SK-N-SH (cell line): Measurements from ENCODE around the gene ACSF3. TPM values are rescaled to one million over a fixed set of nuclear protein-coding genes. Genes with fewer than 3 reads are reported as not detected.

Experiments used
- CTCF ChIA-PET: fragments of 300-600, 350-600 bp; formaldehyde crosslinking; extraction: SDS; loops from one replicate; lab custom pipeline; 2021; lab: Yijun Ruan, JAX
- POLR2A ChIA-PET: fragments of 350-600 bp; sonication (Branson Sonifier 250); formaldehyde crosslinking; extraction: SDS; loops from one replicate; lab custom pipeline; 2020; ENCODE audit warnings: antibody characterized with exemption, inconsistent platforms; lab: Yijun Ruan, JAX
- DNase-seq: peaks from one replicate; pipeline ENCODE4 v3.0.0; 2012
- H2AFZ ChIP-seq: fragments of 200-600 bp; sonication (generic); 2 replicates; pipeline ENCODE4 v1.8.1; 2016; ENCODE audit warnings: antibody characterized with exemption, mild to moderate bottlenecking, low read depth
- H3F3A ChIP-seq: fragments of 200-600 bp; sonication (generic); replicated peaks from 2 replicates; pipeline ENCODE3; 2016; ENCODE audit warnings: antibody characterized with exemption, mild to moderate bottlenecking; ENCODE audit not compliant: insufficient read depth
- H3K27ac ChIP-seq, 2 experiments: fragments of 200-500 bp in 1 of 2; fragments of 200-600 bp in 1 of 2; sonication (Bioruptor generic) in 1 of 2; sonication (generic), shearing (Covaris generic) in 1 of 2; 2 replicates each; pipeline versions ENCODE4 v1.5.1 to v1.6.1; 2014 to 2016; ENCODE audit warnings: low read depth in 2 of 2, inconsistent platforms in 1 of 2, low read length in 1 of 2, mild to moderate bottlenecking in 1 of 2, mixed read lengths in 1 of 2
- H3K27me3 ChIP-seq: fragments of 200-600 bp; sonication (generic), shearing (Covaris generic); 2 replicates; pipeline ENCODE4 v1.6.1; 2016; ENCODE audit warnings: mixed run types; ENCODE audit not compliant: insufficient read depth
- H3K36me3 ChIP-seq, 2 experiments: fragments of 200-500 bp in 1 of 2; fragments of 200-600 bp in 1 of 2; sonication (Bioruptor generic) in 1 of 2; sonication (generic) in 1 of 2; replicated peaks in 1 of 2; 2 replicates each; pipeline versions ENCODE3 to v1.5.1; 2014 to 2016; ENCODE audit warnings: low read length in 1 of 2, mild to moderate bottlenecking in 1 of 2; ENCODE audit not compliant: insufficient read depth in 2 of 2, control insufficient read depth in 1 of 2
- H3K4me1 ChIP-seq, 2 experiments: fragments of 200-500 bp in 1 of 2; fragments of 200-600 bp in 1 of 2; sonication (Bioruptor generic) in 1 of 2; sonication (generic), shearing (Covaris generic) in 1 of 2; 2 replicates each; pipeline versions ENCODE4 v1.5.1 to v1.6.1; 2014 to 2016; ENCODE audit warnings: low read depth in 1 of 2, low read length in 1 of 2, mixed run types in 1 of 2; ENCODE audit not compliant: insufficient read depth in 2 of 2, control insufficient read depth in 1 of 2
- H3K4me2 ChIP-seq: fragments of 200-600 bp; sonication (generic), shearing (Covaris generic); 2 replicates; pipeline ENCODE4 v1.6.1; 2017; ENCODE audit warnings: mixed run types
- H3K4me3 ChIP-seq, 2 experiments: fragments of 200-500 bp in 1 of 2; fragments of 200-600 bp in 1 of 2; sonication (Bioruptor generic) in 1 of 2; sonication (generic), shearing (Covaris generic) in 1 of 2; 2 replicates each; pipeline versions ENCODE4 v1.5.1 to v1.8.1; 2014 to 2016; ENCODE audit warnings: low read depth in 2 of 2, inconsistent platforms in 1 of 2, low read length in 1 of 2, mild to moderate bottlenecking in 1 of 2, mixed read lengths in 1 of 2, moderate library complexity in 1 of 2
- H3K79me2 ChIP-seq: fragments of 200-600 bp; sonication (generic); 2 replicates; pipeline ENCODE4 v1.8.1; 2017; ENCODE audit warnings: mild to moderate bottlenecking; ENCODE audit not compliant: insufficient read depth
- H3K9ac ChIP-seq: fragments of 200-600 bp; sonication (generic); 2 replicates; pipeline ENCODE4 v1.6.1; 2017; ENCODE audit warnings: mixed run types
- H3K9me2 ChIP-seq: fragments of 200-600 bp; sonication (generic); 2 replicates; pipeline ENCODE4 v1.6.1; 2017; ENCODE audit warnings: mixed run types
- H3K9me3 ChIP-seq: fragments of 200-600 bp; sonication (generic); 2 replicates; pipeline ENCODE4 v1.6.1; 2017; ENCODE audit warnings: mixed run types, mild to moderate bottlenecking, moderate library complexity
- H4K20me1 ChIP-seq: fragments of 200-600 bp; sonication (generic); 2 replicates; pipeline ENCODE4 v1.6.1; 2017; ENCODE audit warnings: mild to moderate bottlenecking, mixed run types; ENCODE audit not compliant: insufficient read depth
- ELF1 ChIP-seq: IDR thresholded peaks from 2 replicates; pipeline ENCODE4 v1.4.0; 2012
- FOSL2 ChIP-seq: IDR thresholded peaks from 2 replicates; pipeline ENCODE4 v1.4.0; 2012; ENCODE audit warnings: low read depth, mild to moderate bottlenecking, moderate library complexity, borderline replicate concordance
- FOXM1 ChIP-seq: IDR thresholded peaks from 2 replicates; pipeline ENCODE4 v1.4.0; 2012; ENCODE audit warnings: low read depth, mild to moderate bottlenecking
- GABPA ChIP-seq: IDR thresholded peaks from 2 replicates; pipeline ENCODE4 v1.4.0; 2012; ENCODE audit warnings: low read depth, mild to moderate bottlenecking
- JUND ChIP-seq: IDR thresholded peaks from 2 replicates; pipeline ENCODE4 v1.4.0; 2012
- MXI1 ChIP-seq: IDR thresholded peaks from 2 replicates; pipeline ENCODE4 v1.6.1; 2012; ENCODE audit warnings: mild to moderate bottlenecking, low read depth, low read length, improper control_type of control experiment
- NFIC ChIP-seq: IDR thresholded peaks from 2 replicates; pipeline ENCODE4 v1.4.0; 2012; ENCODE audit warnings: borderline replicate concordance
- NRF1 ChIP-seq: IDR thresholded peaks from 2 replicates; pipeline ENCODE4 v1.6.1; 2012; ENCODE audit warnings: low read depth, mild to moderate bottlenecking, low read length
- RCOR1 ChIP-seq: fragments of 150-350 bp; IDR thresholded peaks from 2 replicates; pipeline ENCODE4 v1.6.1; 2017; ENCODE audit warnings: antibody characterized with exemption, low read length
- SMC3 ChIP-seq: IDR thresholded peaks from 2 replicates; pipeline ENCODE4 v1.6.1; 2012; ENCODE audit warnings: low read depth, low read length, improper control_type of control experiment
- TAF1 ChIP-seq: IDR thresholded peaks from 2 replicates; pipeline ENCODE4 v1.6.1; 2012; ENCODE audit warnings: low read depth, mild to moderate bottlenecking, low read length, moderate library complexity, borderline replicate concordance
- USF2 ChIP-seq: fragments of 150-350 bp; IDR thresholded peaks from 2 replicates; pipeline ENCODE4 v1.6.1; 2017; ENCODE audit warnings: antibody characterized with exemption, low read length, low read depth, borderline replicate concordance
- YY1 ChIP-seq: IDR thresholded peaks from 2 replicates; pipeline ENCODE4 v1.4.0; 2012; ENCODE audit warnings: low read depth, mild to moderate bottlenecking
- ZBTB33 ChIP-seq: IDR thresholded peaks from 2 replicates; pipeline ENCODE4 v1.4.0; 2012; ENCODE audit warnings: low read depth, borderline replicate concordance
- WGBS: methylation state at CpG from one replicate; pipeline ENCODE4 v1.1.6; 2017; ENCODE audit warnings: low lambda C conversion rate; 5-methylcytosine and 5-hydroxymethylcytosine counted together
- polyA plus RNA-seq, 3 experiments: library from polyadenylated mRNA; depleted of rRNA; stranded (reverse); fragments of >200 nt; gene quantifications; 2 replicates each; pipeline ENCODE4 v1.2.3, GENCODE V29; 2012

Gene ACSF3
- polyA plus RNA-seq, 1 of the 3 experiments (the other 2 are of a cell fraction): 18.8 TPM

GRCh38 chr16:89155184-89155679 lies 61.6 kb downstream of the ACSF3 start:
- TF ChIP-seq MXI1 (peak; percentile 39; the same call in 1 of the 2 replicates), YY1 (no peak)
- Histone ChIP-seq H3K9me3 (no peaks in the 10 kb centered on the region), H3K27ac (peak overlapping the region in 1 of 2 experiments; percentile 16; a peak in 1 of 4 replicates), H3K79me2 (no peaks in the 10 kb centered on the region), H2AFZ (no peak overlapping the region), H4K20me1 (no peaks in the 10 kb centered on the region), H3K4me3 (no peak overlapping the region), H3K9me2 (no peaks in the 10 kb centered on the region), H3K27me3 (no peaks in the 10 kb centered on the region), H3K4me1 (peaks cover 0 to 54% of the 10 kb centered on the region in 2 experiments; a peak in 1 of 4 replicates), H3K4me2 (no peak overlapping the region), H3F3A (peaks cover 20% of the 10 kb centered on the region), H3K9ac (no peak overlapping the region), H3K36me3 (no peaks in the 10 kb centered on the region)
- CTCF ChIA-PET: interaction anchor here (1.1 to 2.0 kb wide), 6 partner anchors 10 to 213 kb away, joined by 3 to 9 read pairs (median 5); no protein-coding TSS in a partner anchor
- POLR2A ChIA-PET: no interaction called here
- DNase-seq: no peak
- 52% methylated on average over 8 of the region's 19 CpGs for WGBS

GRCh38 chr16:89155851-89156739 lies 62.4 kb downstream of the ACSF3 start:
- no peaks in the 10 kb centered on the region for H4K20me1 ChIP-seq
- ChIA-PET POLR2A (no interaction called here), CTCF (interaction anchor here (0.6 to 2.0 kb wide), 7 partner anchors 9 to 344 kb away, joined by 3 to 9 read pairs (median 5); partner anchors contain the start of gene APRT)
- no peaks in the 10 kb centered on the region for H3K9me2 ChIP-seq
- no peak overlapping the region for H3K4me3 ChIP-seq
- TF ChIP-seq NRF1: no peak
- TF ChIP-seq RCOR1: no peak
- TF ChIP-seq NFIC: no peak
- no peak for TF ChIP-seq JUND
- no peak for TF ChIP-seq FOXM1
- no peak for TF ChIP-seq GABPA
- H3K4me2 ChIP-seq: no peak overlapping the region
- H3K36me3 ChIP-seq: no peaks in the 10 kb centered on the region
- H3K79me2 ChIP-seq: no peaks in the 10 kb centered on the region
- H2AFZ ChIP-seq: no peak overlapping the region
- H3K27ac ChIP-seq: no peak overlapping the region; a peak in 1 of 4 replicates
- DNase-seq: no peak
- WGBS: 76% methylated on average over 14 of the region's 24 CpGs
- no peaks in the 10 kb centered on the region for H3K9me3 ChIP-seq
- peaks cover 20% of the 10 kb centered on the region for H3F3A ChIP-seq
- H3K27me3 ChIP-seq: no peaks in the 10 kb centered on the region
- H3K4me1 ChIP-seq: peaks cover 0 to 47% of the 10 kb centered on the region in 2 experiments; a peak in 1 of 4 replicates
- H3K9ac ChIP-seq: no peak overlapping the region

GRCh38 chr16:89156740-89157645 lies 63.3 kb downstream of the ACSF3 start:
- no peaks in the 10 kb centered on the region for H3K79me2 ChIP-seq
- H3K4me2 ChIP-seq: no peak overlapping the region
- H3K27me3 ChIP-seq: no peaks in the 10 kb centered on the region
- no peaks in the 10 kb centered on the region for H3K9me3 ChIP-seq
- no peaks in the 10 kb centered on the region for H3K36me3 ChIP-seq
- CTCF ChIA-PET: interaction anchor here (1.2 to 1.9 kb wide), 4 partner anchors 10 to 345 kb away, joined by 4 to 9 read pairs (median 5); partner anchors contain the start of gene APRT
- H3K9ac ChIP-seq: no peak overlapping the region
- no peaks in the 10 kb centered on the region for H3K9me2 ChIP-seq
- no peaks in the 10 kb centered on the region for H4K20me1 ChIP-seq
- H3K4me3 ChIP-seq: no peak overlapping the region
- H3K27ac ChIP-seq: no peak overlapping the region; a peak in 1 of 4 replicates
- POLR2A ChIA-PET: no interaction called here
- TF ChIP-seq ELF1 (no peak), FOSL2 (no peak), TAF1 (no peak), SMC3 (no peak), ZBTB33 (no peak), RCOR1 (no peak), USF2 (no peak), JUND (no peak), MXI1 (no peak)
- TF ChIP-seq, all 33 proteins: peak for 0
- DNase-seq: no peak
- Histone ChIP-seq H2AFZ (no peak overlapping the region), H3K4me1 (peaks cover 0 to 40% of the 10 kb centered on the region in 2 experiments; a peak in 1 of 4 replicates), H3F3A (peaks cover 20% of the 10 kb centered on the region)
- 64% methylated on average over 17 of the region's 26 CpGs for WGBS
